GM19397 (cell line): ENCODE measurements around the gene PCDHGB3.
A peak's percentile ranks its signal among the peaks of the same experiment; 100 is the strongest.

ENCODE experiments used
- ATAC-seq: cut with Tn5 transposase; IDR thresholded peaks from one replicate; pipeline ENCODE4 v1.9.1; 2021; ENCODE audit warnings: mild to moderate bottlenecking, moderate library complexity; ENCODE audit not compliant: unreplicated experiment

Gene PCDHGB3

GRCh38 chr5:141417494-141418172 is 47.6 kb downstream of the PCDHGB3 start, which contains the start of gene PCDHGB7:
PCDHGB7 (plus strand) TSS chr5:141417677; CDS start chr5:141417860, 183 bp downstream.
- ATAC-seq = peak; percentile 83

GRCh38 chr5:141419074-141419880 is 49.2 kb downstream of the PCDHGB3 start:
- no peak for ATAC-seq

GRCh38 chr5:141420855-141421488 is 50.9 kb downstream of the PCDHGB3 start, which contains the start of gene PCDHGA11:
PCDHGA11 (plus strand) TSS chr5:141421051; CDS start chr5:141421228, 177 bp downstream.
- ATAC-seq = no peak

GRCh38 chr5:141421489-141421855 is 51.4 kb downstream of the PCDHGB3 start:
- no peak for ATAC-seq
